Ectodermal cell (in vitro differentiated cells): ENCODE results near the gene MTERF4.

Experiments
- H3K27ac ChIP-seq: 2 replicates; pipeline ENCODE4 v1.7.0; 2013; ENCODE audit warnings: mild to moderate bottlenecking, low read depth, low read length; ENCODE audit not compliant: insufficient read depth, poor library complexity, severe bottlenecking
- H3K27me3 ChIP-seq: 2 replicates; pipeline ENCODE4 v1.7.0; 2013; ENCODE audit warnings: mild to moderate bottlenecking, low read length; ENCODE audit not compliant: insufficient read depth, control insufficient read depth, poor library complexity, severe bottlenecking
- H3K36me3 ChIP-seq: one replicate; pipeline ENCODE4 v1.7.0; 2013; ENCODE audit warnings: low read length; ENCODE audit not compliant: control insufficient read depth, insufficient read depth
- H3K4me1 ChIP-seq: one replicate; pipeline ENCODE4 v1.7.0; 2013; ENCODE audit warnings: low read length; ENCODE audit not compliant: control insufficient read depth, insufficient read depth
- H3K4me3 ChIP-seq: 2 replicates; pipeline ENCODE4 v1.7.0; 2013; ENCODE audit warnings: low read depth, low read length, control low read depth; ENCODE audit not compliant: insufficient read depth
- H3K9me3 ChIP-seq: 2 replicates; pipeline ENCODE4 v1.7.0; 2013; ENCODE audit warnings: mild to moderate bottlenecking, low read length, moderate library complexity; ENCODE audit not compliant: control insufficient read depth
- WGBS, 2 experiments: methylation state at CpG; one replicate each; pipeline ENCODE4 v1.1.7; 2013; ENCODE audit warnings: missing lambda C conversion rate in 2 of 2; 5-methylcytosine and 5-hydroxymethylcytosine counted together

Gene MTERF4

GRCh38 chr2:241142063-241142462 is 40.0 kb upstream of the MTERF4 start:
- H3K27ac ChIP-seq: no peak overlapping the region
- H3K4me3 ChIP-seq: no peak overlapping the region
- H3K9me3 ChIP-seq: no peaks in the 10 kb centered on the region
- 93 to 96% methylated on average over 6 of the region's 6 CpGs for WGBS, 2 experiments
- H3K4me1 ChIP-seq: no peaks in the 10 kb centered on the region
- no peaks in the 10 kb centered on the region for H3K27me3 ChIP-seq
- no peaks in the 10 kb centered on the region for H3K36me3 ChIP-seq

GRCh38 chr2:241141214-241141770 is 39.2 kb upstream of the MTERF4 start:
- WGBS, 2 experiments: 91 to 93% methylated on average over 14 of the region's 14 CpGs
- Histone ChIP-seq H3K4me3 (no peak overlapping the region), H3K27me3 (no peaks in the 10 kb centered on the region), H3K36me3 (no peaks in the 10 kb centered on the region), H3K4me1 (no peaks in the 10 kb centered on the region), H3K9me3 (no peaks in the 10 kb centered on the region), H3K27ac (no peak overlapping the region)

- Histone ChIP-seq H3K36me3 (no peaks in the 10 kb centered on the region), H3K4me3 (no peak overlapping the region), H3K27me3 (no peaks in the 10 kb centered on the region), H3K4me1 (no peaks in the 10 kb centered on the region), H3K9me3 (no peaks in the 10 kb centered on the region), H3K27ac (no peak overlapping the region)
- WGBS, 2 experiments: 94 to 95% methylated on average over 10 of the region's 10 CpGs
Observed at GRCh38 chr2:241140445-241140840, 38.4 kb upstream of the MTERF4 start.

GRCh38 chr2:241139531-241140444 is 37.7 kb upstream of the MTERF4 start:
- no peaks in the 10 kb centered on the region for H3K27me3 ChIP-seq
- H3K9me3 ChIP-seq: no peaks in the 10 kb centered on the region
- no peaks in the 10 kb centered on the region for H3K36me3 ChIP-seq
- H3K4me1 ChIP-seq: no peaks in the 10 kb centered on the region
- 95% methylated on average over 24 of the region's 24 CpGs for WGBS, 2 experiments
- no peak overlapping the region for H3K27ac ChIP-seq
- no peak overlapping the region for H3K4me3 ChIP-seq

- WGBS, 2 experiments: 95% methylated on average over 16 of the region's 16 CpGs
Observed at GRCh38 chr2:241138471-241138870, 36.4 kb upstream of the MTERF4 start.

GRCh38 chr2:241137276-241138190 is 35.4 kb upstream of the MTERF4 start:
- H3K27ac ChIP-seq: no peak overlapping the region
- H3K27me3 ChIP-seq: no peaks in the 10 kb centered on the region
- no peaks in the 10 kb centered on the region for H3K4me1 ChIP-seq
- H3K9me3 ChIP-seq: no peaks in the 10 kb centered on the region
- no peak overlapping the region for H3K4me3 ChIP-seq
- H3K36me3 ChIP-seq: no peaks in the 10 kb centered on the region
- 90% methylated on average over 24 of the region's 24 CpGs for WGBS, 2 experiments

More at GRCh38 chr2:241138471-241138870, 36.4 kb upstream of the MTERF4 start:
- Histone ChIP-seq H3K27ac (no peak overlapping the region), H3K36me3 (no peaks in the 10 kb centered on the region), H3K4me3 (no peak overlapping the region), H3K4me1 (no peaks in the 10 kb centered on the region), H3K9me3 (no peaks in the 10 kb centered on the region), H3K27me3 (no peaks in the 10 kb centered on the region)

- WGBS, 2 experiments: 95 to 96% methylated on average over 25 of the region's 25 CpGs
- no peaks in the 10 kb centered on the region for H3K27me3 ChIP-seq
- H3K4me3 ChIP-seq: no peak overlapping the region
- H3K9me3 ChIP-seq: no peaks in the 10 kb centered on the region
- no peaks in the 10 kb centered on the region for H3K36me3 ChIP-seq
- no peaks in the 10 kb centered on the region for H3K4me1 ChIP-seq
- no peak overlapping the region for H3K27ac ChIP-seq
Observed at GRCh38 chr2:241136661-241137260, 34.7 kb upstream of the MTERF4 start.

- Histone ChIP-seq H3K27me3 (no peaks in the 10 kb centered on the region), H3K27ac (no peak overlapping the region)
Observed at GRCh38 chr2:241136191-241136590, 34.1 kb upstream of the MTERF4 start.

GRCh38 chr2:241135737-241136136 is 33.6 kb upstream of the MTERF4 start:
- no peaks in the 10 kb centered on the region for H3K4me1 ChIP-seq
- 92 to 94% methylated on average over 9 of the region's 9 CpGs for WGBS, 2 experiments
- no peak overlapping the region for H3K4me3 ChIP-seq
- no peaks in the 10 kb centered on the region for H3K27me3 ChIP-seq
- no peaks in the 10 kb centered on the region for H3K9me3 ChIP-seq
- no peaks in the 10 kb centered on the region for H3K36me3 ChIP-seq
- no peak overlapping the region for H3K27ac ChIP-seq

More at GRCh38 chr2:241136191-241136590, 34.1 kb upstream of the MTERF4 start:
- Histone ChIP-seq H3K4me3 (no peak overlapping the region), H3K9me3 (no peaks in the 10 kb centered on the region), H3K36me3 (no peaks in the 10 kb centered on the region), H3K4me1 (no peaks in the 10 kb centered on the region)
- WGBS, 2 experiments: 95 to 97% methylated on average over 8 of the region's 8 CpGs
